OCI-LY3 (cell line): Measurements from ENCODE around the gene BHMT2.

ENCODE experiments used
- CTCF ChIP-seq: fragments of 200-600, 300-600 bp; sonication (generic); IDR thresholded peaks from 2 replicates; pipeline ENCODE4 v1.5.1; 2014; ENCODE audit warnings: antibody characterized with exemption, low read length, low read depth
- EZH2phosphoT487 ChIP-seq: fragments of 200-600 bp; shearing (Covaris generic); IDR thresholded peaks from 2 replicates; pipeline ENCODE4 v1.6.1; 2018; ENCODE audit warnings: antibody characterized with exemption, mixed run types, low read depth

- TF ChIP-seq CTCF (peak; percentile 67), EZH2phosphoT487 (no peak)
Measured at GRCh38 chr5:79133657-79134451, 64.3 kb downstream of the BHMT2 start.
